ENCODE measurements around the gene SEL1L3.

The SEL1L3 gene

GRCh38 chr4:25878676-25879075 is 15.9 kb upstream of the SEL1L3 start:
- no peak for TF ChIP-seq CTCF (IDR thresholded peaks at IDR 0.05)

GRCh38 chr4:25875281-25875745 is 12.5 kb upstream of the SEL1L3 start:
- TF ChIP-seq CTCF (IDR thresholded peaks at IDR 0.05), result no peak

- no peak for TF ChIP-seq CTCF (IDR thresholded peaks at IDR 0.05)
Measured at GRCh38 chr4:25874655-25875054, 11.9 kb upstream of the SEL1L3 start.

GRCh38 chr4:25873632-25874129 is 10.9 kb upstream of the SEL1L3 start:
- no peak for TF ChIP-seq CTCF (IDR thresholded peaks at IDR 0.05)

GRCh38 chr4:25872851-25873631 is 10.3 kb upstream of the SEL1L3 start:
- TF ChIP-seq CTCF (IDR thresholded peaks at IDR 0.05), result no peak

- TF ChIP-seq CTCF (IDR thresholded peaks at IDR 0.05), result no peak
Measured at GRCh38 chr4:25870081-25870480, 7.3 kb upstream of the SEL1L3 start.

GRCh38 chr4:25867781-25868294 is 5.0 kb upstream of the SEL1L3 start:
- no peak for TF ChIP-seq CTCF (IDR thresholded peaks at IDR 0.05)
